Prostate gland (tissue), 2 donors: ENCODE results near the gene IL1RAPL2.

ENCODE experiments used
- POLR2A ChIP-seq: fragments of 450-650 bp; IDR thresholded peaks from one replicate; pipeline ENCODE4 v1.6.1; 2016; ENCODE audit warnings: antibody characterized with exemption, mild to moderate bottlenecking
- TF ChIP-seq, protein P1 (sequence below), 4 experiments: fragments of 200-600 bp in 2 of 4; fragments of 450-650 bp in 2 of 4; sonication (generic) in 2 of 4; IDR thresholded peaks; 1 replicate in 3 of 4; 2 replicates in 1 of 4; pipeline ENCODE4 v1.5.1; 2016 to 2019; ENCODE audit warnings: antibody characterized with exemption in 4 of 4, mild to moderate bottlenecking in 2 of 4, moderate library complexity in 2 of 4

GRCh38 chrX:104696667-104697066, 130.7 kb downstream of the IL1RAPL2 start:
- TF ChIP-seq POLR2A = no peak
- TF ChIP-seq, protein P1, sequence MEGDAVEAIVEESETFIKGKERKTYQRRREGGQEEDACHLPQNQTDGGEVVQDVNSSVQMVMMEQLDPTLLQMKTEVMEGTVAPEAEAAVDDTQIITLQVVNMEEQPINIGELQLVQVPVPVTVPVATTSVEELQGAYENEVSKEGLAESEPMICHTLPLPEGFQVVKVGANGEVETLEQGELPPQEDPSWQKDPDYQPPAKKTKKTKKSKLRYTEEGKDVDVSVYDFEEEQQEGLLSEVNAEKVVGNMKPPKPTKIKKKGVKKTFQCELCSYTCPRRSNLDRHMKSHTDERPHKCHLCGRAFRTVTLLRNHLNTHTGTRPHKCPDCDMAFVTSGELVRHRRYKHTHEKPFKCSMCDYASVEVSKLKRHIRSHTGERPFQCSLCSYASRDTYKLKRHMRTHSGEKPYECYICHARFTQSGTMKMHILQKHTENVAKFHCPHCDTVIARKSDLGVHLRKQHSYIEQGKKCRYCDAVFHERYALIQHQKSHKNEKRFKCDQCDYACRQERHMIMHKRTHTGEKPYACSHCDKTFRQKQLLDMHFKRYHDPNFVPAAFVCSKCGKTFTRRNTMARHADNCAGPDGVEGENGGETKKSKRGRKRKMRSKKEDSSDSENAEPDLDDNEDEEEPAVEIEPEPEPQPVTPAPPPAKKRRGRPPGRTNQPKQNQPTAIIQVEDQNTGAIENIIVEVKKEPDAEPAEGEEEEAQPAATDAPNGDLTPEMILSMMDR (IDR thresholded peaks at IDR 0.05) = no peak
